Neural cell (in vitro differentiated cells): Measurements from ENCODE around the gene TYSND1. TPM values are rescaled to one million over a fixed set of nuclear protein-coding genes. Genes with fewer than 3 reads are reported as not detected.

ENCODE experiments used
- H2AFZ ChIP-seq: fragments of 200-600, 300-800 bp; sonication (generic), shearing (Covaris generic); 2 replicates; pipeline ENCODE4 v1.6.0; 2014; ENCODE audit warnings: low read depth, mild to moderate bottlenecking, antibody characterized with exemption, low read length, moderate library complexity
- H3F3A ChIP-seq: fragments of 200-600 bp; shearing (Covaris generic); 2 replicates; pipeline ENCODE4 v1.6.1; 2016; ENCODE audit warnings: mild to moderate bottlenecking, moderate library complexity, mixed read lengths, antibody characterized with exemption, low read length; ENCODE audit not compliant: insufficient read depth, poor library complexity, severe bottlenecking
- H3K27ac ChIP-seq: fragments of 200-600, 300-800 bp; sonication (generic), shearing (Covaris generic); 2 replicates; pipeline ENCODE4 v1.5.1; 2014; ENCODE audit warnings: mild to moderate bottlenecking, low read length, moderate library complexity
- H3K27me3 ChIP-seq: fragments of 300-800, 200-600 bp; sonication (generic), shearing (Covaris generic); 2 replicates; pipeline ENCODE4 v1.6.0; 2014; ENCODE audit warnings: mild to moderate bottlenecking, low read depth, low read length, moderate library complexity; ENCODE audit not compliant: insufficient read depth
- H3K36me3 ChIP-seq: fragments of 300-800, 200-600 bp; sonication (generic), shearing (Covaris generic); 2 replicates; pipeline ENCODE4 v1.5.1; 2014; ENCODE audit warnings: mild to moderate bottlenecking, antibody characterized with exemption, low read length, moderate library complexity; ENCODE audit not compliant: insufficient read depth
- H3K4me2 ChIP-seq: fragments of 300-800, 200-600 bp; sonication (generic), shearing (Covaris generic); 2 replicates; pipeline ENCODE4 v1.6.0; 2014; ENCODE audit warnings: mild to moderate bottlenecking, low read length
- H3K4me3 ChIP-seq: fragments of 300-800, 200-600 bp; sonication (generic), shearing (Covaris generic); 2 replicates; pipeline ENCODE4 v1.5.1; 2014; ENCODE audit warnings: mild to moderate bottlenecking, low read length, moderate library complexity
- H3K79me2 ChIP-seq: fragments of 200-600 bp; shearing (Covaris generic); replicated peaks from 2 replicates; pipeline ENCODE4 v1.6.0; 2014; ENCODE audit warnings: mild to moderate bottlenecking, low read length, moderate library complexity; ENCODE audit not compliant: insufficient read depth
- H3K9ac ChIP-seq: fragments of 300-800, 200-600 bp; sonication (generic), shearing (Covaris generic); 2 replicates; pipeline ENCODE4 v1.6.1; 2016; ENCODE audit warnings: mild to moderate bottlenecking, low read length, mixed read lengths
- H3K9me2 ChIP-seq: fragments of 200-600 bp; shearing (Covaris generic); 2 replicates; pipeline ENCODE4 v1.6.1; 2016; ENCODE audit warnings: mild to moderate bottlenecking, low read length, mixed read lengths; ENCODE audit not compliant: insufficient read depth
- H3K9me3 ChIP-seq: fragments of 200-600, 300-800 bp; sonication (generic), shearing (Covaris generic); 2 replicates; pipeline ENCODE4 v1.6.1; 2016; ENCODE audit warnings: mild to moderate bottlenecking, mixed run types, low read length, moderate library complexity, mixed read lengths
- H4K20me1 ChIP-seq: fragments of 200-600 bp; shearing (Covaris generic); 2 replicates; pipeline ENCODE4 v1.6.1; 2016; ENCODE audit warnings: mild to moderate bottlenecking, mixed run types; ENCODE audit not compliant: insufficient read depth
- CTCF ChIP-seq: fragments of 450-650 bp; IDR thresholded peaks from 2 replicates; pipeline ENCODE4 v1.5.1; 2014; ENCODE audit warnings: antibody characterized with exemption, mild to moderate bottlenecking, moderate library complexity; ENCODE audit not compliant: poor library complexity, severe bottlenecking
- EP300 ChIP-seq: fragments of 450-650 bp; conservative IDR thresholded peaks from 2 replicates; pipeline ENCODE4 v1.6.1; 2014; ENCODE audit warnings: antibody characterized with exemption, mild to moderate bottlenecking, moderate library complexity; ENCODE audit not compliant: poor library complexity, severe bottlenecking
- EZH2 ChIP-seq: fragments of 200-600, 300-800 bp; shearing (Covaris generic), sonication (generic); IDR thresholded peaks from 2 replicates; pipeline ENCODE4 v1.6.1; 2014; ENCODE audit warnings: antibody characterized with exemption, low read length, borderline replicate concordance, mild to moderate bottlenecking; ENCODE audit not compliant: insufficient read depth, poor library complexity, severe bottlenecking
- MXI1 ChIP-seq: fragments of 450-650 bp; conservative IDR thresholded peaks from 2 replicates; pipeline ENCODE4 v1.6.1; 2014; ENCODE audit warnings: antibody characterized with exemption, mild to moderate bottlenecking; ENCODE audit not compliant: poor library complexity, severe bottlenecking
- POLR2AphosphoS5 ChIP-seq: IDR thresholded peaks from 2 replicates; pipeline ENCODE4 v1.6.1; 2012
- RAD21 ChIP-seq: fragments of 450-650 bp; conservative IDR thresholded peaks from 2 replicates; pipeline ENCODE4 v1.6.1; 2014; ENCODE audit warnings: antibody characterized with exemption, mild to moderate bottlenecking, moderate library complexity
- REST ChIP-seq: IDR thresholded peaks from 2 replicates; pipeline ENCODE4 v1.6.1; 2012; ENCODE audit warnings: borderline replicate concordance
- SMC3 ChIP-seq: fragments of 450-650 bp; conservative IDR thresholded peaks from 2 replicates; pipeline ENCODE4 v1.6.1; 2014; ENCODE audit warnings: antibody characterized with exemption, mild to moderate bottlenecking, moderate library complexity; ENCODE audit not compliant: poor library complexity
- TAF1 ChIP-seq: IDR thresholded peaks from 2 replicates; pipeline ENCODE4 v1.6.1; 2012; ENCODE audit warnings: low read depth
- polyA plus RNA-seq: library from polyadenylated mRNA; depleted of rRNA; stranded (reverse); fragments of >200 nt; gene quantifications from 2 replicates; pipeline ENCODE4 v1.2.3, GENCODE V29; 2014

TYSND1 gene
- polyA plus RNA-seq, 1 donor from 2014 or later = 10.3 TPM

- H3F3A ChIP-seq = no peaks in the 10 kb centered on the region
- H3K79me2 ChIP-seq = peaks cover 3% of the 10 kb centered on the region
- TF ChIP-seq CTCF = no peak
- no peak for TF ChIP-seq SMC3
- TF ChIP-seq RAD21 = no peak
- TF ChIP-seq POLR2AphosphoS5 = no peak
- no peak for TF ChIP-seq MXI1
- TF ChIP-seq EZH2 = no peak
- TF ChIP-seq EP300 = no peak
- TF ChIP-seq REST = no peak
- TF ChIP-seq TAF1 = no peak
- no peaks in the 10 kb centered on the region for H4K20me1 ChIP-seq
- H3K4me3 ChIP-seq = no peak overlapping the region
- H3K27ac ChIP-seq = no peak overlapping the region
- no peak overlapping the region for H3K4me2 ChIP-seq
- no peaks in the 10 kb centered on the region for H3K9me3 ChIP-seq
- H3K27me3 ChIP-seq = no peaks in the 10 kb centered on the region
- H2AFZ ChIP-seq = no peak overlapping the region
- no peaks in the 10 kb centered on the region for H3K9me2 ChIP-seq
- H3K9ac ChIP-seq = no peak overlapping the region
- peaks cover 18% of the 10 kb centered on the region for H3K36me3 ChIP-seq
These were observed 52.2 kb downstream of the TYSND1 start for GRCh38 chr10:70094250-70094649.

GRCh38 chr10:70093335-70093944 is 53.1 kb downstream of the TYSND1 start:
- no peak overlapping the region for H3K27ac ChIP-seq
- no peak overlapping the region for H3K4me3 ChIP-seq
- H3K4me2 ChIP-seq = no peak overlapping the region
- peaks cover 18% of the 10 kb centered on the region for H3K36me3 ChIP-seq
- H4K20me1 ChIP-seq = no peaks in the 10 kb centered on the region
- no peaks in the 10 kb centered on the region for H3K27me3 ChIP-seq
- no peak for TF ChIP-seq SMC3
- no peak for TF ChIP-seq EP300
- no peak for TF ChIP-seq MXI1
- TF ChIP-seq RAD21 = no peak
- no peak for TF ChIP-seq POLR2AphosphoS5
- no peak for TF ChIP-seq EZH2
- no peak for TF ChIP-seq REST
- no peak for TF ChIP-seq CTCF
- no peak for TF ChIP-seq TAF1
- no peak overlapping the region for H3K9ac ChIP-seq
- H2AFZ ChIP-seq = no peak overlapping the region
- no peaks in the 10 kb centered on the region for H3K9me3 ChIP-seq
- no peaks in the 10 kb centered on the region for H3K9me2 ChIP-seq
- no peaks in the 10 kb centered on the region for H3F3A ChIP-seq
- H3K79me2 ChIP-seq = peaks cover 3% of the 10 kb centered on the region
